PC-9 (cell line): ENCODE results near the gene ZNF275. TPM values are rescaled to one million over a fixed set of nuclear protein-coding genes. Genes with fewer than 3 reads are reported as not detected.
"Not testable (repeated sequence)": the region's sequence is repeated elsewhere in the genome, so short reads cannot be mapped to it uniquely, and the experiment has no call there.

Experiments used
- BruUV-seq: library from RNA; stranded (reverse); fragments of 400-500 nt; replicated peaks from 2 replicates; lab custom pipeline; 2021; lab: Mats Ljungman, UMichigan
- CTCF ChIA-PET: fragments of 300-600 bp; sonication (Branson Sonifier 250); formaldehyde crosslinking; loops from one replicate; lab custom pipeline; 2022; ENCODE audit warnings: antibody characterized with exemption; lab: Charles Lee
- POLR2A ChIA-PET: fragments of 300-600 bp; sonication (Branson Sonifier 250); formaldehyde crosslinking; loops from one replicate; lab custom pipeline; 2022; ENCODE audit warnings: antibody characterized with exemption; ENCODE audit not compliant: unreplicated experiment; lab: Charles Lee
- DNase-seq, 2 experiments: peaks; one replicate each; pipeline versions ENCODE4 v3.0.0 to v3.0.0-alpha.2; 2015 to 2022; ENCODE audit warnings: mixed read lengths in 1 of 2
- H2AFZ ChIP-seq: fragments of 200-600 bp; sonication (generic); 2 replicates; pipeline ENCODE4 v1.8.1; 2017; ENCODE audit warnings: antibody characterized with exemption
- H3F3A ChIP-seq: fragments of 200-600 bp; sonication (generic); 2 replicates; pipeline ENCODE4 v1.8.1; 2017; ENCODE audit warnings: antibody characterized with exemption, mild to moderate bottlenecking, low read depth; ENCODE audit not compliant: insufficient read depth
- H3K27ac ChIP-seq: fragments of 200-600 bp; sonication (generic); 2 replicates; pipeline ENCODE4 v1.6.1; 2016; ENCODE audit warnings: mixed run types
- H3K27me3 ChIP-seq: fragments of 200-600 bp; sonication (generic); 2 replicates; pipeline ENCODE4 v1.6.1; 2016; ENCODE audit warnings: low read depth, mixed run types; ENCODE audit not compliant: insufficient read depth
- H3K36me3 ChIP-seq: fragments of 200-600 bp; sonication (generic); 2 replicates; pipeline ENCODE4 v1.6.1; 2016; ENCODE audit warnings: low read depth, mixed run types
- H3K4me1 ChIP-seq: fragments of 200-600 bp; sonication (generic); replicated peaks from 2 replicates; pipeline ENCODE4 v1.6.1; 2016; ENCODE audit warnings: mixed run types; ENCODE audit not compliant: insufficient read depth
- H3K4me2 ChIP-seq: fragments of 200-600 bp; sonication (generic); 2 replicates; pipeline ENCODE4 v1.6.1; 2017; ENCODE audit warnings: mixed run types
- H3K4me3 ChIP-seq: fragments of 200-600 bp; sonication (generic); 2 replicates; pipeline ENCODE4 v1.6.1; 2016; ENCODE audit warnings: mixed run types
- H3K79me2 ChIP-seq: fragments of 200-600 bp; sonication (generic); 2 replicates; pipeline ENCODE4 v1.6.1; 2017; ENCODE audit warnings: low read depth, mixed run types
- H3K9me2 ChIP-seq: fragments of 200-600 bp; sonication (generic); 2 replicates; pipeline ENCODE4 v1.8.1; 2017; ENCODE audit warnings: mild to moderate bottlenecking; ENCODE audit not compliant: insufficient read depth
- H3K9me3 ChIP-seq: fragments of 200-600 bp; sonication (generic); 2 replicates; pipeline ENCODE4 v1.8.1; 2016; ENCODE audit warnings: low read depth; ENCODE audit not compliant: insufficient read depth
- H4K20me1 ChIP-seq: fragments of 200-600 bp; sonication (generic); 2 replicates; pipeline ENCODE4 v1.8.1; 2017; ENCODE audit not compliant: insufficient read depth
- EZH2 ChIP-seq: fragments of 200-600 bp; sonication (generic); IDR thresholded peaks from 2 replicates; pipeline ENCODE4 v1.8.0; 2017; ENCODE audit warnings: antibody characterized with exemption, low read depth
- intact Hi-C: fragments of 100-400 bp; cut with micrococcal nuclease; formaldehyde crosslinking; loops from one replicate; pipeline ENCODE4 v1.10.0; 2022; ENCODE audit not compliant: unreplicated experiment
- total RNA-seq: library from RNA; stranded (reverse); gene quantifications from 2 replicates; pipeline ENCODE4 v1.2.3, GENCODE V29; 2021
- TF ChIP-seq, protein P1 (sequence below): fragments of 200-600 bp; sonication (generic); conservative IDR thresholded peaks from 2 replicates; pipeline ENCODE4 v1.6.1; 2017; ENCODE audit warnings: mixed run types, antibody characterized with exemption, mild to moderate bottlenecking, moderate library complexity

Gene ZNF275
- total RNA-seq, 1 experiment from 2014 or later, result 7.1 TPM

DNA sequence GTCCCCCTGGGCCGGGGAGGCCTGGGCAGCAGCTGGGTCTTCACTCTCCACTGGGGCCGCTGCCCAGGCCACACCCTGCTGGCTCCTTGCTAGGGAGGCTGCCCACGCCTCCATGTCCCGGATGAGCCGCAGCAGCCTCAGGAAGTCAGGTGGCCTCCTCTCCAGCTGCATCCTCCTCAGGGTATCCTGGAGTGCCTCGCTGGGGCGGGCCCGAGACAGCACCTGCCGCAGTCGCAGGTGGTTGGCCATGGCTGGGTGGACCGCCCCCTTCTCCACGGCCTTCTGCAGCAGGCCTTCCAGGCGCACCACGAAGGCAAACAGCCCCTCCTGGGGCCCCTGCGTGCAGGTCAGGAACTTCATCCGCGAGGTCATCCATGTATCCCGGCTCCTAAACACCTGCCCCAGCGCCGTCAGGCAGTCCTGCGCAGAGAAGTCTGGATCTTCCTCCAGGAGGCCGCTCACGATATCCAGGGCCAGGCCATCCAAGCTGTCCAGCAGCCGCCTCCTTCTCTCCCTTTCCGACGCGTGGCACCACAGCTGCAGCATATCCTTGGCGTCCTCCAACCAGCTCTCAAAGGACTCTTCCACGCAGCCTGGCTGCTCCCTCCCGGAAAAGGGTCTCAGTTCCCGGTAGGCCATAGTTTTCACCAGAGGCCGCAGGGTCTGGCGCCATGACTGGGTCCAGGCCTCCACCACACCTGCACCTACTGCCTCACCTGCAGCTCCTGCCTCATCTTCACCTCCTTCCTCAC is 14.5 kb upstream of the ZNF275 start:
- H4K20me1 ChIP-seq, result no peaks in the 10 kb centered on the region
- H3K4me3 ChIP-seq, result no peak overlapping the region
- intact Hi-C loops, result loop anchor here (5.0 kb wide), 1 partner anchor 43 kb away; no protein-coding TSS in a partner anchor
- DNase-seq, result no peak
- BruUV-seq, result no TSS peak
- no peaks in the 10 kb centered on the region for H3K36me3 ChIP-seq
- H3K27ac ChIP-seq, result no peak overlapping the region
- H3K9me3 ChIP-seq, result no peaks in the 10 kb centered on the region
- H3K4me2 ChIP-seq, result no peak overlapping the region
- H3F3A ChIP-seq, result no peaks in the 10 kb centered on the region
- TF ChIP-seq, protein P1, sequence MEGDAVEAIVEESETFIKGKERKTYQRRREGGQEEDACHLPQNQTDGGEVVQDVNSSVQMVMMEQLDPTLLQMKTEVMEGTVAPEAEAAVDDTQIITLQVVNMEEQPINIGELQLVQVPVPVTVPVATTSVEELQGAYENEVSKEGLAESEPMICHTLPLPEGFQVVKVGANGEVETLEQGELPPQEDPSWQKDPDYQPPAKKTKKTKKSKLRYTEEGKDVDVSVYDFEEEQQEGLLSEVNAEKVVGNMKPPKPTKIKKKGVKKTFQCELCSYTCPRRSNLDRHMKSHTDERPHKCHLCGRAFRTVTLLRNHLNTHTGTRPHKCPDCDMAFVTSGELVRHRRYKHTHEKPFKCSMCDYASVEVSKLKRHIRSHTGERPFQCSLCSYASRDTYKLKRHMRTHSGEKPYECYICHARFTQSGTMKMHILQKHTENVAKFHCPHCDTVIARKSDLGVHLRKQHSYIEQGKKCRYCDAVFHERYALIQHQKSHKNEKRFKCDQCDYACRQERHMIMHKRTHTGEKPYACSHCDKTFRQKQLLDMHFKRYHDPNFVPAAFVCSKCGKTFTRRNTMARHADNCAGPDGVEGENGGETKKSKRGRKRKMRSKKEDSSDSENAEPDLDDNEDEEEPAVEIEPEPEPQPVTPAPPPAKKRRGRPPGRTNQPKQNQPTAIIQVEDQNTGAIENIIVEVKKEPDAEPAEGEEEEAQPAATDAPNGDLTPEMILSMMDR, result no peak
- no peak for TF ChIP-seq EZH2
- ChIA-PET CTCF (no interaction called here), POLR2A (interaction anchor here (0.6 kb wide), 1 partner anchor 99 kb away, joined by 5 read pairs; no protein-coding TSS in a partner anchor)
- H3K27me3 ChIP-seq, result peaks cover 36% of the 10 kb centered on the region; the same call in 1 of the 2 replicates
- H2AFZ ChIP-seq, result no peak overlapping the region
- no peaks in the 10 kb centered on the region for H3K9me2 ChIP-seq
- H3K79me2 ChIP-seq, result no peaks in the 10 kb centered on the region
- no peaks in the 10 kb centered on the region for H3K4me1 ChIP-seq

DNA sequence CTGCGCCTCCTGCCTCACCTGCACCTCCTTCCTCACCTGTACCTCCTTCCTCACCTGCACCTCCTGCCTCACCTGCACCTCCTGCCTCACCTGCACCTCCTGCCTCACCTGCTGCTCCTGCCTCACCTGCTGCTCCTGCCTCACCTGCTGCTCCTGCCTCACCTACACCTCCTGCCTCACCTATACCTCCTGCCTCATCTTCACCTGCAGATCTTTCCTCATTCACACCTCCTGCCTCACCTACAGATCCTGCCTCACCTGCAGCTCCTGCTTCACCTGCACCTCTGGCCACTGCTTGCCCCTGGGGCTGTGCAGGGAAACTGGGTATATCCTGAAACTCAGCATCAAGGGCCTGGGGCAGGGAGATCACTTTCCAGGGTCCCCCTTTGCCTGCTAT is 13.9 kb upstream of the ZNF275 start:
- peaks cover 38% of the 10 kb centered on the region; the same call in 1 of the 2 replicates for H3K27me3 ChIP-seq
- H3K9me2 ChIP-seq, POLR2A ChIA-PET, H3K4me1 ChIP-seq, H3K27ac ChIP-seq, H3F3A ChIP-seq, BruUV-seq, H3K4me3 ChIP-seq, CTCF ChIA-PET, H3K79me2 ChIP-seq, H2AFZ ChIP-seq, DNase-seq, H4K20me1 ChIP-seq, H3K36me3 ChIP-seq, H3K4me2 ChIP-seq, H3K9me3 ChIP-seq: not testable (repeated sequence)
- intact Hi-C loops, result loop anchor here (5.0 kb wide), 1 partner anchor 42 kb away; no protein-coding TSS in a partner anchor

DNA sequence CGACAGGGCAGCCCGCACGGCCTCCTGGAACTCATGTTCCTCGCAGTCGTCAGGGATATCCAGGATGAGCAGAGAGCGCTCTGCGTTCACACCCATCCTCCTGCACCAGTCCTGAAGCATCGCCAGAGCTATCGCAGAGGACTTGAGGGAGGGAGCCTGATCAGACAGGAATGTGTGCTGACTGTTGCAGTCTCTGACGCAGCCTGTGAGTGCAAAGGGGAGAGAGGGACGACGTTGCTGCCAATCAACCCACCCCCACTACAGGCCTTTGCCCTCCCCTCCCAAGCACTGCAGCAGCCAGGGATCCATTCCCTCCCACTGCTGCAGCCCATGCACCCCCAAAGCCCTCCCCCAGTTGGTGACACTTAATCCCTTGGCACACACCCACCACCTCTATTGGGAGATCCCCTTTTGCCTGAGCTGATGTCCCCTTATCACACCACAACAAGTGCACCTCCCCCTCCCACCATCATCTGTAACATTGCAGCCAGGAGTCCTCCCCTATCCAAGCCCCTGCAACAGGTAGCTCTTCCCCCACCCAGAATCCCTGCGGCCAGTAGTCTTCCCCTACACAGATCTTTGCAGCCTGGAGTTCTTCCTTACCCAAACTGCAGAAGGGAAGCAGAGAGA is 13.3 kb upstream of the ZNF275 start:
- H3F3A ChIP-seq, result no peaks in the 10 kb centered on the region
- H3K79me2 ChIP-seq, result no peaks in the 10 kb centered on the region
- H3K4me2 ChIP-seq, result no peak overlapping the region
- H3K27me3 ChIP-seq, result peaks cover 38% of the 10 kb centered on the region; the same call in 1 of the 2 replicates
- no peaks in the 10 kb centered on the region for H3K4me1 ChIP-seq
- H3K4me3 ChIP-seq, result no peak overlapping the region
- no TSS peak for BruUV-seq
- intact Hi-C loops, result loop anchor here (5.0 kb wide), 1 partner anchor 42 kb away; no protein-coding TSS in a partner anchor
- H3K36me3 ChIP-seq, result no peaks in the 10 kb centered on the region
- H3K27ac ChIP-seq, result no peak overlapping the region
- no peak overlapping the region for H2AFZ ChIP-seq
- TF ChIP-seq EZH2, result no peak
- TF ChIP-seq, protein P1, result no peak
- no peaks in the 10 kb centered on the region for H4K20me1 ChIP-seq
- no peaks in the 10 kb centered on the region for H3K9me3 ChIP-seq
- no peak for DNase-seq
- ChIA-PET POLR2A (no interaction called here), CTCF (no interaction called here)
- H3K9me2 ChIP-seq, result no peaks in the 10 kb centered on the region
